B cell (primary cell): Measurements from ENCODE around the gene NEU2. TPM values are rescaled to one million over a fixed set of nuclear protein-coding genes. Genes with fewer than 3 reads are reported as not detected.

ENCODE experiments used
- ATAC-seq: fragments of 200-7000 bp; cut with Tn5 transposase; one replicate; pipeline ENCODE4 v1.10.0; 2021; ENCODE audit warnings: low read depth, mild to moderate bottlenecking, moderate number of reproducible peaks, moderate library complexity
- CTCF ChIA-PET: fragments of 350-600 bp; sonication (Branson Sonifier 250); formaldehyde crosslinking; loops from one replicate; lab custom pipeline; 2021; ENCODE audit warnings: antibody characterized with exemption, inconsistent platforms; lab: Charles Lee
- POLR2A ChIA-PET: fragments of 350-600 bp; sonication (Branson Sonifier 250); formaldehyde crosslinking; loops from one replicate; lab custom pipeline; 2021; ENCODE audit warnings: antibody characterized with exemption; lab: Charles Lee
- DNase-seq: peaks from one replicate; pipeline ENCODE4 v3.0.0; 2013
- H2AFZ ChIP-seq: 2 replicates; pipeline ENCODE4 v1.6.1; 2012; ENCODE audit warnings: mild to moderate bottlenecking, low read depth, low read length; ENCODE audit not compliant: insufficient read depth, poor library complexity, severe bottlenecking
- H3K27ac ChIP-seq, 2 donors: 1 replicate in 1 of 2; 2 replicates in 1 of 2; pipeline ENCODE4 v1.5.1; 2012 to 2013; ENCODE audit warnings: low read length in 2 of 2, mild to moderate bottlenecking in 2 of 2, moderate library complexity in 1 of 2
- H3K27me3 ChIP-seq, 4 experiments: fragments of 200-600 bp in 1 of 4; sonication (generic) in 1 of 4; replicated peaks in 1 of 4; 1 replicate in 2 of 4; 2 replicates in 2 of 4; pipeline versions ENCODE4 v1.6.1 to v1.7.0; 2013 to 2016; ENCODE audit warnings: low read length in 3 of 4, mild to moderate bottlenecking in 2 of 4, mixed read lengths in 1 of 4, moderate library complexity in 1 of 4; ENCODE audit not compliant: insufficient read depth in 4 of 4, control insufficient read depth in 3 of 4; ENCODE audit errors: control extremely low read depth in 1 of 4
- H3K36me3 ChIP-seq, 2 experiments: replicated peaks in 1 of 2; 1 replicate in 1 of 2; 2 replicates in 1 of 2; pipeline versions ENCODE4 v1.6.1 to v1.7.1; 2013; ENCODE audit warnings: low read length in 1 of 2; ENCODE audit not compliant: insufficient read depth in 2 of 2, control insufficient read depth in 1 of 2; ENCODE audit errors: control extremely low read depth in 1 of 2, extremely low read depth in 1 of 2
- H3K4me1 ChIP-seq, 2 donors: fragments of 200-600 bp in 1 of 2; sonication (generic) in 1 of 2; 1 replicate in 1 of 2; 2 replicates in 1 of 2; pipeline versions ENCODE4 v1.5.1 to v1.6.1; 2013 to 2017; ENCODE audit warnings: low read length in 2 of 2; ENCODE audit not compliant: control insufficient read depth in 2 of 2, insufficient read depth in 2 of 2
- H3K4me2 ChIP-seq: replicated peaks from 2 replicates; pipeline ENCODE3; 2012; ENCODE audit warnings: mild to moderate bottlenecking, low read depth, low read length; ENCODE audit not compliant: poor library complexity, severe bottlenecking
- H3K4me3 ChIP-seq, 5 experiments: fragments of 200-600 bp in 1 of 5; sonication (generic) in 1 of 5; 1 replicate in 3 of 5; 2 replicates in 2 of 5; pipeline versions ENCODE4 v1.5.1 to v1.7.0; 2011 to 2016; ENCODE audit warnings: low read length in 4 of 5, mild to moderate bottlenecking in 4 of 5, low read depth in 2 of 5, control low read depth in 1 of 5, moderate library complexity in 1 of 5; ENCODE audit not compliant: insufficient read depth in 1 of 5; ENCODE audit errors: control extremely low read depth in 1 of 5, extremely low read depth in 1 of 5
- H3K79me2 ChIP-seq: fragments of 200-600 bp; sonication (generic); one replicate; pipeline ENCODE4 v1.6.0; 2016; ENCODE audit warnings: low read length; ENCODE audit not compliant: control insufficient read depth, insufficient read depth
- H3K9ac ChIP-seq: fragments of 200-600 bp; sonication (generic); 2 replicates; pipeline ENCODE4 v1.6.1; 2017; ENCODE audit warnings: mild to moderate bottlenecking, low read length, moderate library complexity
- H3K9me3 ChIP-seq, 3 donors: one replicate each; pipeline versions ENCODE4 v1.6.1 to v1.7.1; 2013; ENCODE audit warnings: low read length in 2 of 3; ENCODE audit not compliant: control insufficient read depth in 2 of 3, insufficient read depth in 1 of 3; ENCODE audit errors: control extremely low read depth in 1 of 3
- H4K20me1 ChIP-seq: 2 replicates; pipeline ENCODE4 v1.6.0; 2012; ENCODE audit warnings: mild to moderate bottlenecking, low read length; ENCODE audit not compliant: insufficient read depth, control insufficient read depth, poor library complexity, severe bottlenecking
- H3K27ac Mint-ChIP-seq: one replicate; pipeline ENCODE4 v1.8.0; 2021; ENCODE audit warnings: mixed read lengths
- H3K27me3 Mint-ChIP-seq: one replicate; pipeline ENCODE4 v1.8.0; 2021; ENCODE audit warnings: mixed read lengths
- H3K4me1 Mint-ChIP-seq: one replicate; pipeline ENCODE4 v1.8.0; 2021; ENCODE audit warnings: mixed read lengths
- H3K4me3 Mint-ChIP-seq: one replicate; pipeline ENCODE4 v1.8.0; 2021; ENCODE audit warnings: mixed read lengths
- H3K9me3 Mint-ChIP-seq: one replicate; pipeline ENCODE4 v1.8.0; 2022; ENCODE audit warnings: mixed read lengths; ENCODE audit not compliant: insufficient read depth
- EZH2 ChIP-seq: IDR thresholded peaks from 2 replicates; pipeline ENCODE4 v1.6.1; 2012; ENCODE audit warnings: borderline replicate concordance, low read depth, mild to moderate bottlenecking, moderate library complexity, low read length; ENCODE audit not compliant: insufficient read depth, poor library complexity, severe bottlenecking
- WGBS: methylation state at CpG from one replicate; pipeline ENCODE4 v1.1.5; 2013; ENCODE audit warnings: missing lambda C conversion rate; ENCODE audit not compliant: insufficient coverage; 5-methylcytosine and 5-hydroxymethylcytosine counted together
- intact Hi-C: fragments of 100-400 bp; cut with micrococcal nuclease; formaldehyde crosslinking; loops from one replicate; pipeline ENCODE4 v1.10.0; 2022
- polyA plus RNA-seq: library from polyadenylated mRNA; depleted of rRNA; stranded (reverse); fragments of >200 nt; gene quantifications from 2 replicates; pipeline ENCODE4 v1.2.3, GENCODE V29; 2012
- total RNA-seq, 2 donors: library from RNA; stranded (reverse); fragments of 120-200 nt in 1 of 2; gene quantifications; 1 replicate in 1 of 2; 2 replicates in 1 of 2; pipeline versions ENCODE4 v1.2.3 to v1.2.4, GENCODE V29; 2013 to 2022
- TF ChIP-seq, protein P1 (sequence below): fragments of 200-600 bp; IDR thresholded peaks from one replicate; pipeline ENCODE4 v1.8.0; 2022; ENCODE audit warnings: antibody characterized with exemption, mild to moderate bottlenecking

The NEU2 gene
- total and polyA plus RNA-seq, 2 donors (not counting 1 experiment from before 2014, with no cell fraction given), result not detected

DNA sequence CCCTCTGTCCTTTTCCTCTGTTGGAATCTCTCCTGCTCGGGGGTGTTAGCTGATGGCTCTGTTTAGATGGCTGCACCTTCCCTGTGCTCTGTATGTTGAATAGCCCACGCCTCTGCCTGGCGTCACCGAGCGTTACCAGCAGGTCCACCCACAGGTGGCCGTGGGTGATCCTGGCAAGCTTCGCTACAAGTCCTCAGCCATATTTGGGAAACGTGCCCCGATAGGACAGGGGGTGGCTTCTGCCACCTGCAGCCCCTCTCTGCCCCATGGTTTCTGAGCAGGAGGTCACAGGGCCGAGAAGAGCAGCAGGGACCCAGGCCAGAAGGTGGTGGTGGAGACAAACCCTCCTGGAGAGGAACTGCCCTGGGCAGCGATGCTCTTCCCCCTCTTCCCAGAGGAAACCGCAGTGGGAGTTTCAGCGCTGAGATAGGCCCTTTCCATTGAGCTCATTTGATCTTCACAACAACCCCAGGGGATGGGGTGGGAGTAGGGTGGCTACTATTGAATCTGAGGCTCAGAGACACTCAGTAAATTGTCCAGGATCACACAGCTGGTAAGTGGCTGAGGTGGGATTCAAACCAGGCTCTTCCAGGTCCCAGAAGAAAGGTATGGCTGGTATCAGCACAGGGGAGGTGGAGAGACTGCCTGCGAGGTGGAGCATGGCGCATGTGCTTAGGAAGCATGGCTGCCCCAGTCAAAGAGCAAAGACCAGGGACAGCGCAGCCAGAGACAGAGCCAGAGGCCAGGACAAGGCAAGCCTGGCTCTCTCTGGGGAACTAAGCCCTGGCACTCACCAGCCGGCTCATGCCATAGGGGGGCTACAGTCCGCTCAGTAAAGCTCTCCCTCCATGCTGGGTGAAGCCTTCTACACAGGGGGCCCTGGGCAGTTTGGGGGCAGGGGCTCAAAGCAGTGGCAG lies 34.5 kb upstream of the NEU2 start:
- TF ChIP-seq EZH2, result no peak
- TF ChIP-seq, protein P1, sequence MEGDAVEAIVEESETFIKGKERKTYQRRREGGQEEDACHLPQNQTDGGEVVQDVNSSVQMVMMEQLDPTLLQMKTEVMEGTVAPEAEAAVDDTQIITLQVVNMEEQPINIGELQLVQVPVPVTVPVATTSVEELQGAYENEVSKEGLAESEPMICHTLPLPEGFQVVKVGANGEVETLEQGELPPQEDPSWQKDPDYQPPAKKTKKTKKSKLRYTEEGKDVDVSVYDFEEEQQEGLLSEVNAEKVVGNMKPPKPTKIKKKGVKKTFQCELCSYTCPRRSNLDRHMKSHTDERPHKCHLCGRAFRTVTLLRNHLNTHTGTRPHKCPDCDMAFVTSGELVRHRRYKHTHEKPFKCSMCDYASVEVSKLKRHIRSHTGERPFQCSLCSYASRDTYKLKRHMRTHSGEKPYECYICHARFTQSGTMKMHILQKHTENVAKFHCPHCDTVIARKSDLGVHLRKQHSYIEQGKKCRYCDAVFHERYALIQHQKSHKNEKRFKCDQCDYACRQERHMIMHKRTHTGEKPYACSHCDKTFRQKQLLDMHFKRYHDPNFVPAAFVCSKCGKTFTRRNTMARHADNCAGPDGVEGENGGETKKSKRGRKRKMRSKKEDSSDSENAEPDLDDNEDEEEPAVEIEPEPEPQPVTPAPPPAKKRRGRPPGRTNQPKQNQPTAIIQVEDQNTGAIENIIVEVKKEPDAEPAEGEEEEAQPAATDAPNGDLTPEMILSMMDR, result no peak
- Histone ChIP-seq H3K4me3 (no peak overlapping the region), H3K36me3 (no peaks in the 10 kb centered on the region), H4K20me1 (no peaks in the 10 kb centered on the region), H3K9ac (no peak overlapping the region), H3K9me3 (peaks cover 0 to 9% (median 4%) of the 10 kb centered on the region in 3 donors), H3K4me1 (no peaks in the 10 kb centered on the region), H3K4me2 (no peak overlapping the region), H3K27ac (no peak overlapping the region), H3K27me3 (no peaks in the 10 kb centered on the region), H2AFZ (no peak overlapping the region), H3K79me2 (no peaks in the 10 kb centered on the region)
- Mint-ChIP-seq H3K27me3 (no peaks in the 10 kb centered on the region), H3K4me3 (no peak overlapping the region), H3K4me1 (no peaks in the 10 kb centered on the region), H3K9me3 (no peaks in the 10 kb centered on the region), H3K27ac (no peak overlapping the region)
- CTCF ChIA-PET, result no interaction called here
- intact Hi-C loops, result no loop called here
- no peak for DNase-seq
- ATAC-seq, result no peak
- POLR2A ChIA-PET, result interaction anchor here (0.6 kb wide), 1 partner anchor 41 kb away, joined by 17 read pairs; no protein-coding TSS in a partner anchor
- 96% methylated on average over 13 of the region's 18 CpGs for WGBS

DNA sequence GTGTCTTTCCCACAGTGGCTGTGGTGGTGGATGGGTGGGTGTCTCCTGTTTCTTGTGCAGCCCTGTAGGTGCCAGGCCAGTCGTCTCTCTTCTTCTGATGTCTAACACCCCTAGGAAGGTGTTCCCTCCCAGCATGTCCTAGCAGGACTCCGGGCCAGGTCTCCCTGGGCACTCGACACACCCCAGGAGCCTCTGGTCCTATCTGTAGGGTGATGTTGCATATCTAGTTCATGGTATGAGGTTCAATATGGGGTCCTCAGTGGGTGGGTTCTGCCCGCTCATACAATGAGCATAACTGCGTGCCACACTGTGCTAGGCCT lies 33.8 kb upstream of the NEU2 start:
- H3K9me3 Mint-ChIP-seq, result no peaks in the 10 kb centered on the region
- WGBS, result 94% methylated on average over 5 of the region's 5 CpGs
- Histone ChIP-seq H3K79me2 (no peaks in the 10 kb centered on the region), H3K4me2 (no peak overlapping the region), H3K4me3 (no peak overlapping the region), H3K36me3 (no peaks in the 10 kb centered on the region), H2AFZ (no peak overlapping the region), H3K27me3 (no peaks in the 10 kb centered on the region), H3K27ac (no peak overlapping the region), H3K4me1 (no peaks in the 10 kb centered on the region), H3K9ac (no peak overlapping the region), H3K9me3 (peaks cover 0 to 9% (median 0%) of the 10 kb centered on the region in 3 donors), H4K20me1 (no peaks in the 10 kb centered on the region)
- no peak overlapping the region for H3K4me3 Mint-ChIP-seq
- CTCF ChIA-PET, result no interaction called here
- intact Hi-C loops, result no loop called here
- no peak overlapping the region for H3K27ac Mint-ChIP-seq
- POLR2A ChIA-PET, result no interaction called here
- TF ChIP-seq EZH2, result no peak
- TF ChIP-seq, protein P1, result no peak
- no peak for DNase-seq
- H3K27me3 Mint-ChIP-seq, result no peaks in the 10 kb centered on the region
- H3K4me1 Mint-ChIP-seq, result no peaks in the 10 kb centered on the region
- no peak for ATAC-seq
